Left hindlimb (tissue), 1 donor: ENCODE results near the gene IL1RN.

Experiments used
- DNase-seq: peaks from one replicate; pipeline ENCODE4 v3.0.0-alpha.2; 2018

Gene IL1RN

GRCh38 chr2:113129519-113130078 is 2.2 kb downstream of the IL1RN start:
- no peak for DNase-seq

- no peak for DNase-seq
Measured at GRCh38 chr2:113131352-113132185, 4.2 kb downstream of the IL1RN start.

- no peak for DNase-seq
Measured at GRCh38 chr2:113132414-113133021, 5.1 kb downstream of the IL1RN start.

DNA sequence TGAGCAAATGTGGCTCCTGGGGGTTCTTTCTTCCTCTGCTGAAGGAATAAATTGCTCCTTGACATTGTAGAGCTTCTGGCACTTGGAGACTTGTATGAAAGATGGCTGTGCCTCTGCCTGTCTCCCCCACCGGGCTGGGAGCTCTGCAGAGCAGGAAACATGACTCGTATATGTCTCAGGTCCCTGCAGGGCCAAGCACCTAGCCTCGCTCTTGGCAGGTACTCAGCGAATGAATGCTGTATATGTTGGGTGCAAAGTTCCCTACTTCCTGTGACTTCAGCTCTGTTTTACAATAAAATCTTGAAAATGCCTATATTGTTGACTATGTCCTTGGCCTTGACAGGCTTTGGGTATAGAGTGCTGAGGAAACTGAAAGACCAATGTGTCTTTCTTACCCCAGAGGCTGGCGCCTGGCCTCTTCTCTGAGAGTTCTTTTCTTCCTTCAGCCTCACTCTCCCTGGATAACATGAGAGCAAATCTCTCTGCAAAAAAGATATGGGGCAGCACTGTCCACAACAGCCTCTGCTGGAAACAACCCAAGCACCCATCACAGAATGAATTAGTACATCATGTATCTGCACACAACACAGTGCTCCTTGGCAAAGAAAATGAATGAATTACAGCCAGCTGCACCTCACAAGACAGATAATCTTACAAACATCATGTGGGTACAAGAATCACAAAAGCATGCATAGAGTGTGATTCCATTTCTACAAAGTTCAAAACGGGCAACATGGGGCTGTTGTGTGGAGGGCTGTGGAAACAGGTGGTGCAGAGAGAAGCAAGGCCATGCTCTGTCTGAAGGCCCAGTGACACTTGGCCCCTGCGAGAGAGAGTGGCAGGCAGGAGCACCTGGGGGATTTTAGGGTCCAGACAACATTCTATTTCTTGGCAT is 6.6 kb downstream of the IL1RN start:
- DNase-seq = no peak

- DNase-seq = no peak
Measured at GRCh38 chr2:113134717-113135116, 7.3 kb downstream of the IL1RN start.

GRCh38 chr2:113135317-113135716 is 7.9 kb downstream of the IL1RN start:
- DNase-seq = no peak

DNA sequence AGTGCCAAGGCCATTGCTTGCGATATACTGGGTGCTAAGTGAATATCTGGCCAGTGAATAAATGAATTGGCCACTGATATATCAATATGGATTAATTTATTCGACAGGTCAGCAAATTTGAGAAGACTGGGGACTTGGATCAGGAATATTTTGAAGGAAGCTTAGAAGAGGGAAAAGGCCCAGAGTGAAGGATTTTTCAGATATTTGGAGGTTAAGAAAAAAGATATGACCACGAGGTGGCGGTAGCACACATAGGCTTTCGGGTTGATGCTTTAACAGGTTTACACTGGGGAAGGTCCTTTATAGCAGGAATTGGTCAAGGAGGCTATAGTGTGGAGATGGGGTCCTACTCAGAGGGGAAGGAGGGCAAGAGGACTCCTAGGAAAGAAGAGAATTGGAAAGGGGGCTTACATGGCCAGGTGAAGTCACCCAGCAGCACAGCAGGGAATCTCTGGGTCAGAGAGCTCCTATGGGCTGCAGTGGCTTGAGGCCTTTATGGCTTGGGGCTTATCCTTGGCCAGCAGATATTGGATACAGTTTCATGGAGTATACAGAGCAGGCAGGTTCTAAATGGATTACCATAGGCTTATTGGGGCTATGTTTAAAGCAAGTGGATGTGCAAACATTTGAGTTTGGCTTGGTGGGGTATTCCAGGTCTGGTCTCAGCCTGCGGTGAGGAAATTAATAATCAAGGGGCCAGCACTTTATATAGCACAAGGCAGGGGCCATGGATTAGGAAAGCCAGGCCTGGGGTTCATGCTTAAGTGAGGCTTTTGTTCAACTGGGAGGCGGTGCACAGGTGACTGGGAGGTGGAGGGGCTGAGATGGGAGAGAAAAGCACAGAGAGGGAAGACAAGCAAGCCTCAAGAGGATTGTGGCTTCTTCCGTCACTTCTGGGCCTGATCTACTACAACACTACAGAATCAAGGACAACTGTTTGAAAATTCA is 9.7 kb downstream of the IL1RN start:
- DNase-seq = no peak

- DNase-seq = no peak
Measured at GRCh38 chr2:113137827-113138226, 10.4 kb downstream of the IL1RN start.

DNA sequence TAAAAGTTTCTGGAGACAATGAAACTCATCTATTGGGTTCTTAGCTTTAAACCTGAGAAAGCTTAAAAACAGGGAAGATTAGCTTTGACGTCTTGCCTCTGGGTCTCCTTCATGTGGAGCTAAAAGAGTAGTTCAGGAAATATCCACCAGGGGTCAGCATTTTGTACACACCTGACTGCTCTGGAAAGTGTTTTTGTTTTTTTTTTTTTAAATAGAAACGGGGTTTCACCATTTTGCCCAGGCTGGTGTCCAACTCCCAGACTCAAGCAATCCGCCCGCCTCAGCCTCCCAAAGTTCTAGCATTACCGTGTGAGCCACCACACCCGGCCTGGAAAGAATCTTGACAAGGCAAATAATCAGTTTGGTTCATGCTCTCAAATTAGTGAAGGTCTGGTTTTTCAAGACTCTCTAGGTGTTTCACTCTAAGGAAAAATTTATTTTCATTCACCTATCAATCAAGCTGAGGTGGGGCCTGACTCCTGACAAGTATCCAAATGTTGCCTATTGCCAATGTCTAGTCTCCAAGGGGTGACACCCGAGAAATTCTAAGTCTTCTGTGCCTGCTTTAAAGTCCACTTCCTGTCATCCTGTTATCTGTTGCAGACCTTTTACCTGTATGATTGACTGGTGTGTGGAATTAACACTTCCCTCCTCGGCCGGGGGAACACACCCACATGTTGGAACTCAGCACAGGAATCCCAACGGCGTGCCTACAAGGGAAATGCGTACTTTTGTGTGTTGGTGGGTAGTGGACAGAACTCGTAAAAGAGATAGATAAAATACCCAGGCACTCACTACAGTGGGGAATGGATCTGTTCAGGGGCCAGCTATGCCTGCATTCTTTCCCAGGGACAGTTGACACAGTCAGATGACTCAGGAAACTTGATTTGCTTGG is 11.3 kb downstream of the IL1RN start:
- DNase-seq = no peak

GRCh38 chr2:113141451-113141850 is 14.1 kb downstream of the IL1RN start:
- DNase-seq = no peak

- DNase-seq = no peak
Measured at GRCh38 chr2:113142290-113142689, 14.9 kb downstream of the IL1RN start.

DNA sequence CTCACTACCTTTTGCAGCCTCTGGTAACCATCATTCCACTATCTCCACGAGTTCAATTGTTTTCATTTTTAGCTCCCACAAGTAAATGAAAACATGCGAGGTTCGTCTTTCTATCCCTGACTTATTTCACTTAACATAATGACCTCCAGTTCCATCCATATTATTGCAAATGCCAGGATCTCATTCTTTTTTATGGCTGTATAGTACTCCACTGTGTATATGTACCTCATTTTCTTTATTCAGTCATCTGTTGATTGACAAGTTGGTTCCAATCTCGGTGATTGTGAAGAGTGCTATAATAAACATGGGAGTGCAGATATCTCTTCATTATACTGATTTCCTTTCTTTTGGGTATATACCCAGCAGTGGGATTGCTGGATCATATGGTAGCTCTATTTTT is 16.9 kb downstream of the IL1RN start:
- DNase-seq = no peak

DNA sequence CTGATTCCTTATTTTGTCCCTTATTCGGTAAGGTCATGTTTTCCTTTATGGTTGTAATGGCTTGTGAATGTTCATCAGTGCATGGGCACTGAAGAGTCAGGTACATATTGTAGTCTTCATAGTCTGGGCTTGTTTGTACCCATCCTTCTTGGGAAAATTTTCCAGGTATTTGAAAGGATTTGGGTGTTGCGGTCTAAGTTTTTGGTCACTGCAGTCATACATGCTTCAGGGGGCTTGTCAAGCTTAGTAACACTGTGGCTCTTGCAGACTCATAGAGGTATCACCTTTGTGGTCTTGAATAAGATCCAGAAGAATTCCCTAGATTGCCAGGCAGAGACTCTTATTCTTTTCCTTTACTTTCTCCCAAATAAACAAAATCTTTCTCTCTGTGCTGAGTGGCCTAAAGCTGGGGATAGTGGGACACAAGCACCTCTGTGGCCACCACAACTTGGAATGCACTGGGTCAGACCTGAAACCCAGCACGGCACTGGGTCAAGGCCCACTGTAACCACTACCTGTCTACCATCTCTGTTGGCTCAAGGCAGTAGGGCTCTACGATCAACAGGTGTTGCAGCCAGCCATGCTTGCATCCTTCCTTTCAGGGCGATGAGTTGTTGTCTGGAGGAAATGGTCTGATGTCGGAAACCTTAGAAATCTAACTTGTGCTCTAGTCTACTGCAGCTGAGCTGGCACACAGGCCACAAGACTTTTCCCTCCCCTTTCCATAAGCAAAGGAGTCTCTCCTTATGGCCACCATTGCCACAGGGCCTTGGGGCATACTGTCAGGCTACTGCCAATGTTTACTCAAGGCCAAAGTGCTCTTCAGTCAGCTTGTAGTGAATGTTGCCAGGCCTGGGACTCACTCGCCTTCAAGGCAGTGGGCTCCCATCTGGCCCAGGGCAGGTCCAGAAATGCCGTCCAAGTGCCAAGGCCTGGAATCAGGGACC is 21.5 kb downstream of the IL1RN start:
- DNase-seq = no peak

GRCh38 chr2:113149553-113150257 is 22.3 kb downstream of the IL1RN start:
- no peak for DNase-seq

- DNase-seq = no peak
Measured at GRCh38 chr2:113150258-113150601, 22.8 kb downstream of the IL1RN start.

DNA sequence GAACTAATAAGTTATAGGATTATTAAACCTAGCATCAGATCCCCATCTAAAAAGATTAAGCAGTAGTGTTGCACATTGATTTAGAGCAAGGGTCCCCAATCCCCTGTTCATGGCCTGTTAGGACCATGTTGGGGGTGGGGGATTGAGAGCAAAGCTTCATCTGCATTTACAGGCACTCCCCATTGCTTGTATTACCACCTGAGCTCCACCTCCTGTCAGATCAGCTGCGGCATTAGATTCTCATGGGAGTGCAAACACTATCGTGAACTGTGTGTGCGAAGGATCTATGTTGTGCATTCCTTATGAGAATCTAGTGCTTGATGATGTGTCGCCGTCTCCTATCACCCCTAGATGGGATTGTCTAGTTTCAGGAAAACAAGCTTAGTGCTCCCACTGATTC is 27.9 kb downstream of the IL1RN start:
- DNase-seq = no peak

GRCh38 chr2:113156278-113157117 is 29.1 kb downstream of the IL1RN start:
- no peak for DNase-seq
